ENCODE measurements around the gene MCM3AP. TPM values are rescaled to one million over a fixed set of nuclear protein-coding genes. Genes with fewer than 3 reads are reported as not detected.

Gene MCM3AP
- total RNA-seq = 45.4 TPM
- polyA plus RNA-seq (ENCODE audit: insufficient read depth in 1 of 8, insufficient read length in 8 of 8, low replicate concordance in 1 of 8) = 10 to 100 TPM; 50.5 to 71.2 (median 56.5) TPM
- long read RNA-seq, donor 1, partial matches to known transcripts = 0 of 2 reads
- long read RNA-seq, donor 1, other reads (novel, unspliced or antisense) = 0 of 2 reads
- long read RNA-seq, donor 2, partial matches to known transcripts = 0 of 1 reads
- long read RNA-seq, donor 2, other reads (novel, unspliced or antisense) = 0 of 1 reads
- long read RNA-seq, donor 3, full-length matches to known transcripts = 12 of 19 reads
- long read RNA-seq, donor 3, partial matches to known transcripts = 7 of 19 reads
- long read RNA-seq, donor 3, other reads (novel, unspliced or antisense) = 0 of 19 reads
- long read RNA-seq, donor 4, partial matches to known transcripts = 8 of 20 reads
- long read RNA-seq, donor 4, other reads (novel, unspliced or antisense) = 5 of 20 reads
- long read RNA-seq, donor 5, full-length matches to known transcripts = 20 of 25 reads
- long read RNA-seq, donor 5, partial matches to known transcripts = 5 of 25 reads
- long read RNA-seq, donor 5, other reads (novel, unspliced or antisense) = 0 of 25 reads
- long read RNA-seq, donor 6, full-length matches to known transcripts = 9 of 14 reads
- long read RNA-seq, donor 6, partial matches to known transcripts = 5 of 14 reads
- long read RNA-seq, donor 6, other reads (novel, unspliced or antisense) = 0 of 14 reads
- long read RNA-seq, donor 7, full-length matches to known transcripts = 9 of 15 reads
- long read RNA-seq, donor 7, partial matches to known transcripts = 6 of 15 reads
- long read RNA-seq, donor 7, other reads (novel, unspliced or antisense) = 0 of 15 reads
- long read RNA-seq, donor 8, full-length matches to known transcripts = 5 of 5 reads
- long read RNA-seq, donor 8, partial matches to known transcripts = 0 of 5 reads
- long read RNA-seq, donor 8, other reads (novel, unspliced or antisense) = 0 of 5 reads
- long read RNA-seq, donor 9, partial matches to known transcripts = 5 of 9 reads
- long read RNA-seq, donor 9, other reads (novel, unspliced or antisense) = 0 of 9 reads
- long read RNA-seq, donor 10, transcript MCM3AP-203 (2 exons, 876 nt) = major isoform, 9 of 13 reads
- long read RNA-seq, donor 10, partial matches to known transcripts = 0 of 13 reads
- long read RNA-seq, donor 10, other reads (novel, unspliced or antisense) = 0 of 13 reads
- long read RNA-seq, donor 11, transcript MCM3AP-209 (2 exons, 199 nt) = major isoform, 7 of 18 reads
- long read RNA-seq, donor 11, transcript MCM3AP-203 (2 exons, 876 nt) = minor isoform, 5 of 18 reads
- long read RNA-seq, donor 11, partial matches to known transcripts = 5 of 18 reads
- long read RNA-seq, donor 11, other reads (novel, unspliced or antisense) = 0 of 18 reads

DNA sequence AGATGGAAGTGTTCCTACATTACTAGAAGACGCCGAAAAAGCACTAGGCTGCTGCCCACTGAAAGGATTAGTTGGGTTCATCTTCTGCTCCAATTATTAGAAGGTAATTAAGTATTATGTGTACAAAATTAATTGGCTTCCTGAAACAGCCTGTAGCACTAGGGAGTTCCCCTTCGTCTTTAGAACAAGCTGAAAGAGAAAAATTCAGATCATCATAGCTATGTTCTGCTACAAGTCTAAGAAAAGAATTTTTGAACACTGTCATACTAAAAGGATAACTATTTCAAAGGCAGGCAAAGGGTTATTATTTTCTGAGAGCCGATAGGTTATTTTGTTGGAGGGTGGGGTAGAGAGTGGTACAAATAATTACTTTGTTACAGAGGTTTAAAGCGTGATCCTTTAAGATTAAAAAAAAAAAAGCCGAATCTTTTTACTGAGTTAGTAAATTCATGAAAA lies at the start of gene MCM3AP:
TSS of gene MCM3AP (minus strand) at position 406 of the 456 bp plus-strand sequence. CDS start at position 81, 325 bp downstream.
- no peak for DNase-seq
- Histone ChIP-seq H3K9me3 (replicated peaks; ENCODE audit: control insufficient read depth, low read depth, low read length) (no peaks in the 10 kb centered on the region), H3K4me1 (ENCODE audit: control insufficient read depth, insufficient read depth, low read length) (peaks cover 24% of the 10 kb centered on the region), H3K4me3 (ENCODE audit: low read length) (peak within 1 kb of the TSS; percentile 83), H3K36me3 (ENCODE audit: control insufficient read depth, insufficient read depth, low read length) (peaks cover 46% of the 10 kb centered on the region), H3K27me3 (ENCODE audit: control insufficient read depth, insufficient read depth, low read length) (no peaks in the 10 kb centered on the region), H3K27ac (ENCODE audit: low read length) (peak within 1 kb of the TSS; percentile 99)
- WGBS (ENCODE audit: insufficient coverage) = 0% methylated on average over 1 of the region's 6 CpGs

- DNase-seq = no peak
- 75% methylated on average over 3 of the region's 12 CpGs for WGBS (ENCODE audit: insufficient coverage)
- Histone ChIP-seq H3K9me3 (replicated peaks; ENCODE audit: control insufficient read depth, low read depth, low read length) (no peaks in the 10 kb centered on the region), H3K27me3 (ENCODE audit: control insufficient read depth, insufficient read depth, low read length) (no peaks in the 10 kb centered on the region), H3K27ac (ENCODE audit: low read length) (no peak overlapping the region), H3K4me3 (ENCODE audit: low read length) (no peak overlapping the region), H3K36me3 (ENCODE audit: control insufficient read depth, insufficient read depth, low read length) (peaks cover 55% of the 10 kb centered on the region), H3K4me1 (ENCODE audit: control insufficient read depth, insufficient read depth, low read length) (no peaks in the 10 kb centered on the region)
These were observed 49.1 kb upstream of the MCM3AP start for GRCh38 chr21:46334351-46335140.

DNA sequence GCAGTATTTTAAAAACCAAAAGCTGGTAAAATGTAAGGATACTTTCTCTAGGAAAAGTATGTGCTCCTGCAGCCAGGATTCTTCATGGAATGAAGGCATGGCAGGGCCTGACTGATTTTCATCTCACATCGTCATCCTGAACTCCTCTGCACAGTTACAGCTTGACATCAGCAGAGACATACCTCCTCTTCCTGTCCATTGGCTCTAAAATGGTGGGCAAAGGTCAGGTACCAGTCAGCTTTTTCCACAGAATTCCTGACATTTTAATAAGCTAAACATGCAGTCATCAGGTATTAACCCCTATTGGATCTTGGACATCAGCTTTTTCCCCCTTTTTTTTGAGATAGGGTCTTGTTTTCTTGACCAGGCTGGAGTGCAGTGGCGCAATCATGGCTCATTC lies 44.4 kb upstream of the MCM3AP start:
- H3K9me3 ChIP-seq (replicated peaks; ENCODE audit: control insufficient read depth, low read depth, low read length) = no peaks in the 10 kb centered on the region
- H3K36me3 ChIP-seq (ENCODE audit: control insufficient read depth, insufficient read depth, low read length) = peaks cover 48% of the 10 kb centered on the region
- DNase-seq = no peak
- 93% methylated on average over 2 of the region's 2 CpGs for WGBS (ENCODE audit: insufficient coverage)
- peaks cover 9% of the 10 kb centered on the region for H3K4me1 ChIP-seq (ENCODE audit: control insufficient read depth, insufficient read depth, low read length)
- H3K4me3 ChIP-seq (ENCODE audit: low read length) = no peak overlapping the region
- no peak overlapping the region for H3K27ac ChIP-seq (ENCODE audit: low read length)
- H3K27me3 ChIP-seq (ENCODE audit: control insufficient read depth, insufficient read depth, low read length) = no peaks in the 10 kb centered on the region

DNA sequence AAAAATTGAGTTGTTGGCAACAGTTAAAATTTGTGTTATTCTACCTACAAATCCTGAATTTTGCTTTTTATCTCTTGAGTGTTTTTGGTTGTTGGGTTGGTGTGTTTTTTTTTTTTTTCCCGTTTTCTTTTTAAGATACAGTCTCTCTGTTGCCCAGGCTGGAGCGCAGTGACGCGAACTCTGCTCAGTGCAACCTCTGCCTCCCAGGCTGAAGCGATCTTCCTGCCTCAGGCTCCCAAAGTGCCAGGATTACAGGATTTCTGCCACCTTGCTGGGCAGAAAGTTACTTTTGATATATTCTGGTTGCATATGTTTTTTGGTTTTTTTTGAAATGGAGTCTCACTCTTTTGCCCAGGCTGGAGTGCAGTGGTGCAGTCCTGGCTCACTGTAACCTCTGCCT lies 42.7 kb upstream of the MCM3AP start:
- H3K4me1 ChIP-seq (ENCODE audit: control insufficient read depth, insufficient read depth, low read length) = peaks cover 9% of the 10 kb centered on the region
- WGBS (ENCODE audit: insufficient coverage) = 100% methylated on average over 4 of the region's 5 CpGs
- H3K27me3 ChIP-seq (ENCODE audit: control insufficient read depth, insufficient read depth, low read length) = no peaks in the 10 kb centered on the region
- no peak overlapping the region for H3K27ac ChIP-seq (ENCODE audit: low read length)
- no peaks in the 10 kb centered on the region for H3K9me3 ChIP-seq (replicated peaks; ENCODE audit: control insufficient read depth, low read depth, low read length)
- no peak overlapping the region for H3K4me3 ChIP-seq (ENCODE audit: low read length)
- DNase-seq = no peak
- H3K36me3 ChIP-seq (ENCODE audit: control insufficient read depth, insufficient read depth, low read length) = peaks cover 41% of the 10 kb centered on the region

GRCh38 chr21:46327711-46328110 lies 42.3 kb upstream of the MCM3AP start:
- DNase-seq = no peak
- Histone ChIP-seq H3K27me3 (ENCODE audit: control insufficient read depth, insufficient read depth, low read length) (no peaks in the 10 kb centered on the region), H3K4me1 (ENCODE audit: control insufficient read depth, insufficient read depth, low read length) (peaks cover 14% of the 10 kb centered on the region), H3K9me3 (replicated peaks; ENCODE audit: control insufficient read depth, low read depth, low read length) (no peaks in the 10 kb centered on the region), H3K4me3 (ENCODE audit: low read length) (no peak overlapping the region), H3K27ac (ENCODE audit: low read length) (no peak overlapping the region), H3K36me3 (ENCODE audit: control insufficient read depth, insufficient read depth, low read length) (peaks cover 39% of the 10 kb centered on the region)
- 90% methylated on average over 2 of the region's 4 CpGs for WGBS (ENCODE audit: insufficient coverage)

DNA sequence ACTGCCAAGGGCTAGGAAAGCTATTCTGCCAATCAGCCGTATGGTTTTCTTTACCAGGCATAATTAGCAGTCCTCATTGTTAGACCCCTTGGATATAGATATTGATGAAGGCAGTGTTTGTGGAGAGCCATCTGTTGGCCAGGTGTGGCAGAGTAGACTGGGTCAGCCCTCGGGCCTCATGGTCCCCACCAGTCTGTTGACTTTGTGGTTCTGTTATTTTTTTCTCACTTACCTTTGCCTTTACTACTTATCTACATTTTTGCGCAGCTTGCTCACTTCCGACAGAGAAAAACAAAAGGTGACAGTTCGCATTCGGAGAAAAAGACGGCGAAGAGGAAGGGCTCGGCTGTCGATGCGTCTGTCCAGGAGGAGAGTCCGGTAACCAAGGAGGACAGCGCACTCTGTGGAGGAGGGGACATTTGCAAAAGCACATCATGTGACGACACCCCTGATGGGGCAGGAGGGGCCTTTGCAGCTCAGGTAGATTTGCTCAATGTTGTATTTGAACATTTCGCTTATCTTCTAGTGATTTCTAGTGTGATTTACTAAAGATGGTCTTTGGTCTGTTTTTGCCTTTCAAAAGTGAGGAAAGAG lies 40.8 kb upstream of the MCM3AP start:
- Histone ChIP-seq H3K36me3 (ENCODE audit: control insufficient read depth, insufficient read depth, low read length) (peaks cover 29% of the 10 kb centered on the region), H3K4me3 (ENCODE audit: low read length) (no peak overlapping the region), H3K4me1 (ENCODE audit: control insufficient read depth, insufficient read depth, low read length) (peaks cover 29% of the 10 kb centered on the region), H3K27ac (ENCODE audit: low read length) (no peak overlapping the region), H3K27me3 (ENCODE audit: control insufficient read depth, insufficient read depth, low read length) (no peaks in the 10 kb centered on the region), H3K9me3 (replicated peaks; ENCODE audit: control insufficient read depth, low read depth, low read length) (no peaks in the 10 kb centered on the region)
- 88% methylated on average over 13 of the region's 15 CpGs for WGBS (ENCODE audit: insufficient coverage)
- DNase-seq = no peak

DNA sequence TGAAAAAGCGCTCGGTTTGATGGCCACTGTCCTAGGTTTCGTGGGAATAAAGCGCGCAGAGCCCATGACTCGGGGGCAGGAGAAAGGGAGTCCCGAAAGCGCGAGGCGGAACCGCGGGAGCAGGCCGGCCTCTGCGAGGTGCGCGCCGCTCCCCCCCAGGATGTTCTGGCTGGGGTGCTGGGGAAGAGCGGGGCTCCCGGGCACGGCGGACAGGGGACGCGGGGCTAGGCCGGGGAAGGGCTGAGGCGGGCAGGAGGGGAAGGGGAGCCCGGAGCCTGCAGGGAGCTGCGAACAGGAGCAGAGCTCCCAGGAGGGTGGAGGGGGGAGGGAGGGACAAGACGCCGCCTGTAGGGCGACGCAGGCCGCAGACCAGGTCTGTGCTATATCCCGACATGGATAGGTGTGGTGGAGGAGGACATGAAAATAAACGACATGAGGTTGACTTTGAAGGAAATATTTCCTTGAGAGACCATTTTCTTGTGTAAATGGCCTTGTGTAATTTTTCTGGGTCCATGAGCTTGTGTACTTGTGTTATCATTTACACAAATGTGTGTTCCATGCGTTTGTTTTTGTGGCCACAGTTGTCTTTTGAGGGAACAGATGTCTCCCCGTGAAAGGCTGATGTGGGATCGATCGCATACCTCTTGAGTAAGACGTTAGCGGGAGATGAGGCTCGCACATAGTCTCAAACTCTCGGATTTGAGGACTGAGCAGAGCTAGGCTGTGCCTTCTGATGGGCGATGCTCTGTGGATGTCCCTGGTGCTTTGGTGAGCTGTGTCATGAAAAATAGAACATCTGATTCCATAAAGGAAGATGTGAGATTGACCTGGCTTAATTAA lies 39.9 kb upstream of the MCM3AP start:
- peaks cover 31% of the 10 kb centered on the region for H3K4me1 ChIP-seq (ENCODE audit: control insufficient read depth, insufficient read depth, low read length)
- H3K36me3 ChIP-seq (ENCODE audit: control insufficient read depth, insufficient read depth, low read length) = peaks cover 27% of the 10 kb centered on the region

GRCh38 chr21:46324390-46325072 lies 39.1 kb upstream of the MCM3AP start:
- 0% methylated on average over 78 of the region's 98 CpGs for WGBS (ENCODE audit: insufficient coverage)
- peak; percentile 93 for DNase-seq
- peaks cover 20% of the 10 kb centered on the region for H3K36me3 ChIP-seq (ENCODE audit: control insufficient read depth, insufficient read depth, low read length)
- H3K4me1 ChIP-seq (ENCODE audit: control insufficient read depth, insufficient read depth, low read length) = peaks cover 31% of the 10 kb centered on the region
- H3K27me3 ChIP-seq (ENCODE audit: control insufficient read depth, insufficient read depth, low read length) = no peaks in the 10 kb centered on the region
- peak overlapping the region; percentile 100 for H3K4me3 ChIP-seq (ENCODE audit: low read length)
- H3K9me3 ChIP-seq (replicated peaks; ENCODE audit: control insufficient read depth, low read depth, low read length) = no peaks in the 10 kb centered on the region
- H3K27ac ChIP-seq (ENCODE audit: low read length) = peak overlapping the region; percentile 99

More for the DNA sequence above, 39.9 kb upstream of the MCM3AP start:
- Histone ChIP-seq H3K4me3 (ENCODE audit: low read length) (peak overlapping the region; percentile 69), H3K27me3 (ENCODE audit: control insufficient read depth, insufficient read depth, low read length) (no peaks in the 10 kb centered on the region), H3K27ac (ENCODE audit: low read length) (peak overlapping the region; percentile 77), H3K9me3 (replicated peaks; ENCODE audit: control insufficient read depth, low read depth, low read length) (no peaks in the 10 kb centered on the region)
- peak; percentile 51 for DNase-seq
- 8% methylated on average over 42 of the region's 43 CpGs for WGBS (ENCODE audit: insufficient coverage)
